ENCODE measurements around the gene THBS3.

Gene THBS3

GRCh38 chr1:155187456-155187891, 20.2 kb downstream of the THBS3 start:
- no peak for DNase-seq

DNA sequence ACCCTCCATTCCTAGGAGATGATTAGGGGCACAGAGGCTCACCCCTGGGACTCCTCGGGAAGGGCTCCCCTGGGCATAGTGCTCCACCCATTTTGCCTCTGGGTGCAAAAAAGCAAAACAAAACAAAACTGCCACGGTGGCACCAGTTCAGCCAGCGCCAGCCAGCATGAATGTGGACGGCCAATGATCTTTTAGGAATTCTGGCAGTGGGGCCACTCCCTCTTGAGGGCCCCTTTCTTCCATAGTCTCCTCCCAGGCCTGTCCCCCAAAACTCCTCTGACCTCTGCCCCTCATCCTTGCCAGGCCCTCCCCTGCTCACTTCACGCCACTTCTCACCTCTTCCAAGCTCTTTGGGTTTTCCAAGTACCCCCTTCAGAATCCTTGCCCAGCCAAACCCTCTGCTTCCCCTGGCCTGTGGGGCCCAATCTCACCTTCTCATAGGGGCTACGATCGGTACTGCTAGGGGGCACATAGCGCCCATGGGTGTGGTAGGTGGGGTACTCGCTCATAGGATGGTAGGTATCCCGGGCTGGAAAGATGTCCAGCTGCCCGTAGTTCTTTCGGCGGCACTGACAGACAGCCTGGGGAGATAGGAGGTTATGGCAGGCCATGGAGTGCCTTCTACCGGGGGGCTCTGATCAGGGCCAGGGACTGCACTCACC, 20.8 kb downstream of the THBS3 start:
- no peak for DNase-seq

DNA sequence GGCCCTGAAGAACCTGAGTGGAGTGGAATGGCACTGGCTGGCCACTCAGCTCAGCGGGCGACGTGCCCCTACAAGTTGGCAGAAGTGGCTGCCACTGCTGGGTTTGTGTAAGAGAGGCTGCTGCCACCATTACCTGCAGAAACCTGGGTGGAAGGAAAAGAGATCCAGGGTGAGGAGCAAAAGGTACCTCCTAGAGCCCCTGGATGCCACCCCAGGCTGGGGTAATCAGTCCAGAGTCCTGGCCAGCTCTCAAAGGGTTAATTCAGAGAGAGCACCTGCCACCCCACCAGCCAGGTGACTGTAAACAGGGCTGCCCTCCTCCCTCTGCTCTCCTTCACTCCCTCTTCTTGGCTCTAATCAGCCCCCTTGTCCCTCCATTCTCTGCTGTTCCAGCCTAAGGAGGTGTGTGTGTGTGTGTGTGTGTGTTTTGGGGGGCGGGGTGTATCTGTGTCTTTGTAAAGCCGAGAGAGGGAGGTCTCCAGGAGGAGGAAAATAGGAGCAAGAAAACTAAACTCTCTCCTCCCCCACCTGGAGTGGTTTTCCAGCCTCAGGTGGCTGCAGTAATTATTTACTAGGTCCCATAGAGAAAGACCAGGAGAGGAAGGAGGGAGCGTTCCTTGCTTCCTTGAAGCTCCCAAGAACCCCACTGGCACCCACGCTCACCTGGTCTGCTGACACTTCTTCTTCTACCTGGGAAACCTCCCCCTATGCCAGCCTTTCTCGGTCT, 21.5 kb downstream of the THBS3 start:
- peak; percentile 67 for DNase-seq

DNA sequence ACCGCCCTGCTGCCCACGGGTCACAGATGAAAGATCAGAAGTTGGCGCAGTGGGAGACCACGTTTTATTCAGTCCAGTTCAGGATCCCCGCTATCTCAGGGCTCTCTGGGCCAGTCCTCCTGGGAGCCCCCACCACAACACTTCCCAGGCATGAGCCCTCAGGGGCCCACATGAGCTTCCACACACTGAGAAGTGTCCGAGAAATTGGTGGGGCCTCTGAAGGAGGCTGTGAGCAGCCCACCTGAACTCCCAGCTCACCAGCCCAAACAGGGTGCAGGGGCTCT, 22.0 kb downstream of the THBS3 start:
- DNase-seq: no peak

DNA sequence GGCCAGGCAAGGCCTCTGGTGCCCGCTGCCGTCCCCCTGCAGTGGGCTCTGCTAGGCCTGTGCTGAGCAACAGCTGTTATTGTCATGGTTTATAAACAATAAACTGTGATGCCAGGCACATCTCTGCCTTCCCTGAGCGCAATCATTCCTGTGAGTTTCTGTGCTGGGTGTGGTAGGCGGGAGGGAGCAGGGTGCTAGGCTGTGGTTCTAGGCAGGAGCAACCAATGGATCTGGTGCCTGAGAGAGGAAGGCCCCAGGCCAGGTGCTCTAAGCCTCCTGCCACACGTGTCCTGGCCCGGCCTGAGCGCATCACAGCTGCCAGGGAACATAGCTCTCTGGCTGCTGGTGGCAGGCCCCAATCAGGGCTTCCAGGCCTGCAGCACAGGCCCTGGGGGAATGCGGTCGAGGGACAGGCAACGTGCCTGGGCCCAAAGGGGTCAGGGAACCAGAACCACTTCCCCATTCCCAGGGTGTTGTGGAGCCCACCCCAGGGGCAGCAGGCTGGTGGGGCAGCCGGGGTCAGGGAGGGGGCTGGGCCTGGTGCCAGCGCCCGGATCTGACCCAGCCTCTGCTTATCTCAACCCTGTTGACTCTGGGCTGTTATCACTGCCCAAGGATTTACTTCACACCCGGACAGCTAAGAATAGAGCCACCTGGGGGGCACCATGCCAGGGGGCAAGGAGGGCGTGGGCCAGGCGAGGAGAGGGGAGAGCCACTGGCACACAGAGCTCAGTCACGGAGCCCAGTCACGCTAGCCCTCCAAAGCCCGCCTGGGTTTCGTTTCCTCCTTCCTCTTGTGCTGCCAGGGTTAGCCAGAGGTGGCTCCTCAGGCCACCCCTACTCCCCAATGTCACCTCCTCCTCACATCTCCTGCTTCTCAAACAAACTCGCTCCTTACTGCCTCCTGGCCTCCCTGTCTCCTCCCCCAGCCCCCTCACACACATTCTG, 22.6 kb downstream of the THBS3 start:
- peak; percentile 56 for DNase-seq

DNA sequence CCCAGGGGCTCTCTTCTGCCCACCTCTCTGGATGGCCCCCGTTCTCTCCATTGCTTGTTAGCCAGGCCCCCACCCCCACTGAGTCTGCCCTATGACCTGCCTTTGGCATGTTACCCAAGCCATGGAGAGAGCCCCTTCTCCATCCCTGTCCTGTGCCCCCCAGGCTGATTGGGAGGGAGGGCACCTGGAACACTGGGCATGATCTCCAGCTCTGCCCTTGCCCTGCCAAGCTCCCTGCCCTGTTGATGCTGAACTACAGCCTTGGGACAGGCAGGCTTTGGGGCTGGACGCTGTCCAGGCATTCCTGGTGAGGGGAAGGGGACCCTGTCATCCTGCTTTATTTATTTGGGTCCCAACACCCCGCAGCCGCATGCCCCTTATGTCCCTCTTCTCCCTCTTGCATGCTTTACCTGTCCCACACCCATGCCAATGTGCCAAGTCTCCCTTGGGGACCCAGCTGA, 23.3 kb downstream of the THBS3 start:
- no peak for DNase-seq

- DNase-seq: no peak
These were observed 23.9 kb downstream of the THBS3 start for GRCh38 chr1:155183775-155184221.

- no peak for DNase-seq
These were observed 25.6 kb downstream of the THBS3 start for GRCh38 chr1:155182052-155182550.

GRCh38 chr1:155181371-155182051, 26.2 kb downstream of the THBS3 start:
- DNase-seq: no peak

DNA sequence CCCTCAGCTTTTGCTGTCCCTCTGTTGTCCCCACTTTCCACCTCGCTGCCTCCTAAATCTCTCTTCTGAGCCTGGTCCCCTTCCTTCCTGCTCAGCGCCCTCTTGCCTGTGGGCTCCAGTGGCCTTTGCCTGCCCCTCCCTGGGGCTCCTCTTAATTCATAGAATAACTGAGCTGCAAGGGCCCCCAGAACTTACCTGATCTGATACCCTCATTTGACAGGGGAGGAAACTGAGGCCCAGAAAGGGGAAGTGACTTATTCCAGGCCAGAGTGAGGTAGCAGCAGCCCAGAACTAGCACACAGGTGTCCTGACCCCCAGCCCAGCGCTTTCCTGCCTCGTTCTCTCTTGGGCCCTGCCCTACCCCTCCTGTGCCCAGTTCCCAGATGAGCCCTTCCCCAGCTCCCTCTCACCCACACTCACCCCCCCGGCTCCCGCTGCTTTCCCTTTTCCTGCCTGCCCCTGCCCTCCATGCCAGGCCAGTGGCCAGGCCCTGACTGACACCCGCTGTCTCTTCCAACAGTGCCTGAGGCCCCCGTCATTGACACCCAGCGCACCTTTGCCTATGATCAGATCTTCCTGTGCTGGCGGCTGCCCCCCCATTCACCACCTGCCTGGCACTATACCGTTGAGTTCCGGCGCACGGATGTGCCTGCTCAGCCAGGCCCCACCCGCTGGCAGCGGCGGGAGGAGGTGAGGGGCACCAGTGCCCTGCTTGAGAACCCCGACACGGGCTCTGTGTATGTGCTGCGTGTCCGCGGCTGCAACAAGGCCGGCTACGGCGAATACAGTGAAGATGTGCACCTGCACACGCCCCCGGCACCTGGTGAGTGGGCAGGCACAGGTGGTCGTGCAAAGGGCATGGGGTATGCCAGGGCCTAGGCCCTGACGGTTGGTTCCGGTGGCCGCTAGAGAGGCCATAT, 28.3 kb downstream of the THBS3 start:
- DNase-seq: no peak

- DNase-seq: no peak
These were observed 29.1 kb downstream of the THBS3 start for GRCh38 chr1:155178441-155179111.

DNA sequence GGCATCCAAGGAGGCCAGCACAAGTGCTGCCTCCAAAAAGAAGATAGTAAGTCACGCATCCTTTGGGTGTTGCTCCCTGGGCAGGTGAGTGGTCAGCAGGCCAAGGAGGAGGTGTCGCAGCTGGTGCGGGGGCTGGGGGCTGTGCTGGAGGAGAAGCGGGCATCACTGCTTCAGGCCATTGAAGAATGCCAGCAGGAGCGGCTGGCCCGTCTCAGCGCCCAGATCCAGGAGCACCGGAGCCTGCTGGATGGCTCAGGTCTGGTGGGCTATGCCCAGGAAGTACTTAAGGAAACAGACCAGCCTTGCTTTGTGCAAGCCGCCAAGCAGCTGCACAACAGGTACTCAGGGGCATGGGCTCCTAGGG, 29.8 kb downstream of the THBS3 start:
- DNase-seq: no peak

DNA sequence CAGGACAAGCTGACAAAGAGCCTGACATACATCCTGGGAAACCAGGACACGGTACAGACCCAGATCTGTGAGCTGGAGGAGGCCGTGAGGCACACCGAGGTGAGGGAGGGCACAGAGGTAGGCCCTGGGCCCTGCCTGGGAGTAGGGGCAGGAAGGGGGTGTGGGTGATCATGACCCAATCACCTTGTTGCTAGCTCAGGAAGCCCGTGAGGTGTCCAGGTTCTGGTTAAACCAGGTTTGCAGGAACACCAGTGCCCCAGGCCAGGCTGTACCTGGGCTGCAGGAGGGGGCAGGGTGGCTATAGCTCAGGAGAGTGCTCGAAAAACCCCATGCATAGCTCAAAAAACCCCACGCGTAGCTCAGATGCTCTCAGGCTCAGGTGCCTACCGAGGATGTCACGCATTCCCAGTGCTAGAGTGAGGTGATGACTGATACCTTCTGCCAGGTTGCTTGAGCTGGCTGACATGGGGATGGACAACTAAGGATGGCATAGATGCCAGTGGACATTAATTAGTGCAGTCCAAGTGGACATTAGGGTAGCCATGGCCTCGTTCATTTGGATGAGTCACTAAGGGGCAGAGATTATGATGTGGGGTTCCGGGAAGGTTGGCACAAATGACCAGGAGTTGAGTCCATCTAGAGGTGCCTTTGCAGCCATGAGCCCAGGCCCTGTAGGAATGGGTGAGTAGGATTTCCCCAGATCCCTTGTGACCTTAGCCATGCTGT, 30.3 kb downstream of the THBS3 start:
- no peak for DNase-seq

DNA sequence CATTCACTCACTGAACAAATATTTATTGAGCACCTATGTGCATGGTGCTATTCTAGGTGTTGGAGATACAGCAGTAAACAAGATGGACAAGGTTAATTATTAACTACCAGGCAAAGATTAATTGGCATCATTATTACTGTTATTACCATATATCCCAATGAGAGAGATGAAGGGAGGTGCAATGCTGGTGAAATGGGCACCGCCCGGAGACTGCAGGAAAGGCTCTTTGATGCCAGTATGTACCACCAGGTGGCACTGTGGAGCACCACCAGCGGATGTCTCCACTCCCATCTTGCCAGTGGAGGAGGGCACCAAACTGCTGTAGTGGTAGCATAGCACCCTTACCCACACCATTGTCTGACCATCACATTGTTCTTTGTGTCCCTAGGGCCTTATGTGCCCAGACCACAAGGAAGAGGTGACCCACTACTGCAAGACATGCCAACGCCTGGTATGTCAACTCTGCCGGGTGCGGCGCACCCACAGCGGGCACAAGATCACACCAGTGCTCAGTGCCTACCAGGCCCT, 31.1 kb downstream of the THBS3 start:
- DNase-seq: peak; percentile 64

- DNase-seq: no peak
These were observed 31.7 kb downstream of the THBS3 start for GRCh38 chr1:155175927-155176371.

- DNase-seq: no peak
These were observed 32.3 kb downstream of the THBS3 start for GRCh38 chr1:155175281-155175926.

- peak; percentile 37 for DNase-seq
These were observed 33.1 kb downstream of the THBS3 start for GRCh38 chr1:155174324-155175280.

Data from right kidney (tissue), 1 donor.